ENCODE measurements around the gene LSR.

Gene LSR

DNA sequence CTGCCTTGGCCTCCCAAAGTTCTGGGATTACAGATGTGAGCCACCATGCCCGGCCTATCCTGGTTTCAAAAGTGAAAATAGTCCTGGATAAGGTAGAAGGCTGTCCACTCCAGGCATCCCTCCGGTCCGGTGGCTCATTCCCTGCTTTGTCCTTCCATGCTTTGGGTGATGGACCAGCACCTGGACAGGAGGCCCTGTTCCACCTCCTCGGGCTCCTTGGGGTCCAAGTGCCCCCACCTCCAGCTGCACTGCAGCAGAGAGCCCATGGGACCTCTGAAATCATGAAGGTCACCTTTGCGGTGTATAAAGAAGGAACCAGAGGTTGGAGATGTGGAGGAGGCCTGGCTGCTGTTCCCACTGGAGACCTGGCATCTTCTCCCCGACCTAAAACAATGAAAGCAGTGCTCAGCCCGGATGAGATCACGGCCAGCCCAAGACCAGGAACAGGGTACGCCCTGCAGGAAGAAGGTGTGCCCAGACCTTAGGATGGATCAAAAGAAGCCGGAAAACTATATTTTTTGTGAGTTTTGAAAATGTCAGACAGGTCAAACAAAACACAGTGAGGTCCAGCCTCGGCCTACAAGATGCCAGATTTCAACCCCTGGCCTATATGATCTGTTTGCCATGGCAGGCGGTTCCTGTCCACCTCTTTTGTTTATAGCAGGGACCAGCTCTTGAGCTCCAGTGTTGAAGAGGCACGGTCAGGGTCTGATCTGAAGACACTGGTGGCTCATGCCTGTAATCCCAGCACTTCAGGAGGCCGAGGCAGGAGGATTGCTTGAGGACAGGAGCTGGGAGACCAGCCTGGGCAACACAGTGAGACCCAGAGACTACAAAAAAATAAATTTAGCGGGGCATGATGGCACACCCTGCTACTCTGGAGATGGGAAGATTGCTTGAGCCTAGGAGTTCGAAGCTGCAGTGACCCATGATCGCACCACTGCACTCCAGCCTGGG is 5.8 kb downstream of the LSR start:
- TF ChIP-seq, protein P1, sequence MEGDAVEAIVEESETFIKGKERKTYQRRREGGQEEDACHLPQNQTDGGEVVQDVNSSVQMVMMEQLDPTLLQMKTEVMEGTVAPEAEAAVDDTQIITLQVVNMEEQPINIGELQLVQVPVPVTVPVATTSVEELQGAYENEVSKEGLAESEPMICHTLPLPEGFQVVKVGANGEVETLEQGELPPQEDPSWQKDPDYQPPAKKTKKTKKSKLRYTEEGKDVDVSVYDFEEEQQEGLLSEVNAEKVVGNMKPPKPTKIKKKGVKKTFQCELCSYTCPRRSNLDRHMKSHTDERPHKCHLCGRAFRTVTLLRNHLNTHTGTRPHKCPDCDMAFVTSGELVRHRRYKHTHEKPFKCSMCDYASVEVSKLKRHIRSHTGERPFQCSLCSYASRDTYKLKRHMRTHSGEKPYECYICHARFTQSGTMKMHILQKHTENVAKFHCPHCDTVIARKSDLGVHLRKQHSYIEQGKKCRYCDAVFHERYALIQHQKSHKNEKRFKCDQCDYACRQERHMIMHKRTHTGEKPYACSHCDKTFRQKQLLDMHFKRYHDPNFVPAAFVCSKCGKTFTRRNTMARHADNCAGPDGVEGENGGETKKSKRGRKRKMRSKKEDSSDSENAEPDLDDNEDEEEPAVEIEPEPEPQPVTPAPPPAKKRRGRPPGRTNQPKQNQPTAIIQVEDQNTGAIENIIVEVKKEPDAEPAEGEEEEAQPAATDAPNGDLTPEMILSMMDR (IDR thresholded peaks at IDR 0.05; ENCODE audit: extremely low read depth, insufficient read depth, missing control alignments) = no peak
- DNase-seq (ENCODE audit: low spot score) = no peak
- in situ Hi-C loops (cut with MboI; ENCODE audit: low pct_unique_long_range_greater_than_20kb, low sequenced_read_pairs, unreplicated experiment) = no loop called here

- TF ChIP-seq, protein P1 (IDR thresholded peaks at IDR 0.05; ENCODE audit: extremely low read depth, insufficient read depth, missing control alignments) = no peak
- in situ Hi-C loops (cut with MboI; ENCODE audit: low pct_unique_long_range_greater_than_20kb, low sequenced_read_pairs, unreplicated experiment) = no loop called here
- no peak for DNase-seq (ENCODE audit: low spot score)
These were observed 7.8 kb downstream of the LSR start for GRCh38 chr19:35256566-35256965.

- no peak for DNase-seq (ENCODE audit: low spot score)
- in situ Hi-C loops (cut with MboI; ENCODE audit: low pct_unique_long_range_greater_than_20kb, low sequenced_read_pairs, unreplicated experiment) = no loop called here
These were observed 8.3 kb downstream of the LSR start for GRCh38 chr19:35257113-35257461.

GRCh38 chr19:35260694-35261304 is 12.0 kb downstream of the LSR start:
- in situ Hi-C loops (cut with MboI; ENCODE audit: low pct_unique_long_range_greater_than_20kb, low sequenced_read_pairs, unreplicated experiment) = no loop called here
- no peak for DNase-seq (ENCODE audit: low spot score)
- TF ChIP-seq, protein P1 (IDR thresholded peaks at IDR 0.05; ENCODE audit: extremely low read depth, insufficient read depth, missing control alignments) = no peak

More at GRCh38 chr19:35257113-35257461, 8.3 kb downstream of the LSR start:
- TF ChIP-seq, protein P1 (IDR thresholded peaks at IDR 0.05; ENCODE audit: extremely low read depth, insufficient read depth, missing control alignments) = no peak

DNA sequence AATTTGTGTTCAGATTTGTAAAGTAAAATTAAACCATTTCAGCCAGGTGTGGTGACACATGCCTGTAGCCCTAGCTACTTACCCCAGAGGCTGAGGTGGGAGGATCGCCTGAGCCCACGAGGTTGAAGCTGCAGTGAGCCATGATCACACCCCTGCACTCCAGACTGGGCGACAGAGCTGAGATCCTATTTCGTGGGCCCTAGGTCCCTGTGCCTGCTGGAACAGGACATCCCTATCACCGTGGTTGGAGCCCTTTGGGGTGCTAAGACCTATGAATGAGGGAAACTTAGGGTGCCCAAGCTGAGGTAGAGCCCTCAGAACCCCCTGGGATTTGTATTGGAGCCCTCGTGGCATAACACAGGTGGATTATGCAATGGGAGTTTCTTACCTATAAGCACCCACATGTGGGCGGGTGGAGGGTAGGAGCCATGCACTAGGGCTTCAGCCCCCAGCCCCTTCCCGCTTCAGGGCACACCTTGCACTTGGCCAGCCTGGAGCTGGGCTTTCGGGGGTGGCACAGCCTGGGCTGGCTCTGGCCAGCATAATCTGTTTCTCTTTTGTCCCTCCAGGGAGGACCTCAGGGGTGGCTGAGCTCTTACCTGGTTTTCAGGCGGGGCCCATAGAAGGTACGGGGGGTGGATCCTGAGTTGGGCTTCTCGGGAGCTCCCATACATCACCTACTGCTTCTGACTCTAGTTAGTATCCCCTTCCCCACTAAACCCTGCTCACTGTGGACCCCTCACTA is 12.7 kb downstream of the LSR start:
- in situ Hi-C loops (cut with MboI; ENCODE audit: low pct_unique_long_range_greater_than_20kb, low sequenced_read_pairs, unreplicated experiment) = no loop called here
- TF ChIP-seq, protein P1 (IDR thresholded peaks at IDR 0.05; ENCODE audit: extremely low read depth, insufficient read depth, missing control alignments) = no peak
- DNase-seq (ENCODE audit: low spot score) = no peak

GRCh38 chr19:35262101-35262761 is 13.4 kb downstream of the LSR start:
- in situ Hi-C loops (cut with MboI; ENCODE audit: low pct_unique_long_range_greater_than_20kb, low sequenced_read_pairs, unreplicated experiment) = no loop called here
- no peak for DNase-seq (ENCODE audit: low spot score)
- TF ChIP-seq, protein P1 (IDR thresholded peaks at IDR 0.05; ENCODE audit: extremely low read depth, insufficient read depth, missing control alignments) = no peak
